ENCODE data around the gene LHFPL5.

LHFPL5 gene

DNA sequence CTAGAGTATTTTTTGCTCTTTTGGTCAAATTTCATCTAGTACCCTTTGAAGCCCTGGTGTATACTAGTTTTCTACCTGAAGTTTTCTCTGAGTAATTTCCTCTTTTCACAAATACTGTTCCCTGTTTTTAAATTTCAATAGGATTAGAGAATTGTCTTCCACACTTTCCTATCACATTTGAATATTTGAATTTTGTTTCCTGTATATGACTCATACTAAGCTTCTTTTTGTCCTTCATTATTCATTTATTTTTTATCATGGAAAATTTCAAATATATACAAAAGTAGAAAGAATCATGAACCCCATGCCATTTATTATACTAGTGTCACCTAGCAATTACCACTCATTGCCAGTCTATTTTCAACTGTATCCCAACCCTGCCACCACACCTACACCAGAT, 52.7 kb downstream of the LHFPL5 start:
- DNase-seq, result no peak

DNA sequence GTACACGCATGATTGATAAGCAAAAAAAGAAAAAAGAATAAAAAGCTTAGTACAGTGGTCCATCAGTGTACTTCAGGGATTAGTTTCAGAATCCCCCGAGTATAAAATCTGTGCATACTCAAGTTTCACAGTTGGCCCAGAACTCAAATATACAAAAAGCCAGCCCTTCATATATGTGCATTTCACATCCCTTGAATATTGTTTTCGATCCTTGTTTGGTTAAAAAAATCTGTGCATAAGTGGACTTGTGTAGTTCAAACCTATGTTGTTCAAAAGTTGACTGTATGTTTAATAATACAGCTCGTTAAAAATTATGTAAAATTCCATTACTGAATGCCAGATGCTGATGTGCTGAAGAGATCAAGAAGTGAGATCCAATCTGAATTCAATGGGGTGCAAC, 54.2 kb downstream of the LHFPL5 start:
- no peak for DNase-seq

Data from NCI-H524 treated with DMSO at 0.1 percent for 48 hours (cell line).